Spleen (tissue), 11 donors: ENCODE results near the gene MACROD2. TPM values are rescaled to one million over a fixed set of nuclear protein-coding genes. Genes with fewer than 3 reads are reported as not detected.
A peak's percentile ranks its signal among the peaks of the same experiment; 100 is the strongest.

Experiments used
- DNase-seq: peaks from one replicate; pipeline ENCODE4 v3.0.0-alpha.2; 2020
- H3K27ac ChIP-seq, 8 donors: fragments of 200-600 bp; sonication (generic) in 7 of 8; 1 replicate in 4 of 8; 2 replicates in 4 of 8; pipeline versions ENCODE4 v1.5.0 to v1.8.0; 2016 to 2021; ENCODE audit warnings: inconsistent platforms in 4 of 8, mild to moderate bottlenecking in 4 of 8, moderate library complexity in 1 of 8
- H3K27me3 ChIP-seq, 7 donors: fragments of 200-600 bp; sonication (generic) in 6 of 7; replicated peaks in 1 of 7; 1 replicate in 4 of 7; 2 replicates in 3 of 7; pipeline versions ENCODE4 v1.5.0 to v1.8.0; 2016 to 2021; ENCODE audit warnings: inconsistent platforms in 3 of 7, mild to moderate bottlenecking in 1 of 7
- H3K36me3 ChIP-seq, 6 donors: fragments of 200-600 bp; sonication (generic) in 5 of 6; 1 replicate in 4 of 6; 2 replicates in 2 of 6; pipeline versions ENCODE4 v1.5.0 to v1.8.0; 2016 to 2021; ENCODE audit warnings: inconsistent platforms in 2 of 6
- H3K4me1 ChIP-seq, 6 donors: fragments of 200-600 bp; sonication (generic) in 5 of 6; 1 replicate in 3 of 6; 2 replicates in 3 of 6; pipeline versions ENCODE4 v1.5.0 to v1.8.0; 2016 to 2021; ENCODE audit warnings: inconsistent platforms in 3 of 6
- H3K4me3 ChIP-seq, 8 donors: fragments of 200-600 bp; sonication (generic) in 7 of 8; 1 replicate in 4 of 8; 2 replicates in 4 of 8; pipeline versions ENCODE4 v1.5.0 to v1.8.0; 2016 to 2021; ENCODE audit warnings: inconsistent platforms in 4 of 8, mild to moderate bottlenecking in 4 of 8, moderate library complexity in 2 of 8
- H3K9me3 ChIP-seq, 8 donors: fragments of 200-600 bp; sonication (generic) in 7 of 8; 1 replicate in 4 of 8; 2 replicates in 4 of 8; pipeline versions ENCODE4 v1.5.0 to v1.8.0; 2016 to 2021; ENCODE audit warnings: inconsistent platforms in 4 of 8
- CTCF ChIP-seq, 11 experiments: fragments of 200-600 bp in 7 of 11; fragments of 450-650 bp in 4 of 11; sonication (generic) in 4 of 11; IDR thresholded peaks in 8 of 11; conservative IDR thresholded peaks in 3 of 11; 1 replicate in 7 of 11; 2 replicates in 4 of 11; pipeline versions ENCODE4 v1.4.0 to v1.8.0; 2016 to 2021; ENCODE audit warnings: antibody characterized with exemption in 11 of 11, inconsistent platforms in 4 of 11, mild to moderate bottlenecking in 1 of 11
- POLR2A ChIP-seq, 3 donors: fragments of 450-650 bp; IDR thresholded peaks; one replicate each; pipeline ENCODE4 v1.5.1; 2017; ENCODE audit warnings: antibody characterized with exemption in 3 of 3, mild to moderate bottlenecking in 1 of 3
- POLR2AphosphoS5 ChIP-seq, 3 donors: sonication (generic); formaldehyde crosslinking; IDR thresholded peaks; one replicate each; pipeline ENCODE4 v1.5.1; 2017; ENCODE audit warnings: antibody characterized with exemption in 3 of 3
- WGBS, 5 donors: extraction: QIAGEN DNeasy Blood & Tissue Kit in 3 of 5; methylation state at CpG; one replicate each; pipeline versions ENCODE4 v1.1.5 to v1.1.7; 2013 to 2018; 5-methylcytosine and 5-hydroxymethylcytosine counted together
- intact Hi-C: fragments of 100-400 bp; cut with DNase I; formaldehyde crosslinking; loops from one replicate; pipeline ENCODE4 v1.15.0; 2023; ENCODE audit warnings: low total_unique reads
- polyA plus RNA-seq, 3 donors: library from polyadenylated mRNA; stranded (reverse); fragments of 200-250 nt; gene quantifications; one replicate each; pipeline ENCODE4 v1.2.1, GENCODE V29; 2013
- total RNA-seq, 7 donors: library from RNA; depleted of rRNA in 3 of 7; stranded (reverse); fragments of >200 nt in 3 of 7; fragmentation: NEBNext Ultra II Directional in 4 of 7; extraction: Animal tissue kit (Norgen Biotek cat#: 25700) in 4 of 7; gene quantifications; one replicate each; pipeline versions ENCODE4 v1.1.0 to v1.2.1, GENCODE V29; 2016 to 2021
- donor health status: healthy with polysubstance abuse.
- donor health status: DM: no; HTN: no; CAD: no; lungs with moderate emphysema.
- donor health status: DM: no; HTN: no; CAD: no.
- donor health status: Bipolar disorder and iron deficiency.
- donor health status: healthy.
- donor health status: DM: no; HTN: no; CAD: no.
- donor health status: DM: yes; HTN: yes; CAD: no.

Gene MACROD2
- total and polyA plus RNA-seq, 10 donors = 1.5 to 4.7 (median 3.4) TPM

- Histone ChIP-seq H3K4me3 (no peak overlapping the region), H3K27me3 (peaks cover 0 to under 1% (median 0%) of the 10 kb centered on the region in 7 donors), H3K9me3 (peaks cover 0 to 14% (median 0%) of the 10 kb centered on the region in 8 donors), H3K36me3 (no peaks in the 10 kb centered on the region), H3K4me1 (no peaks in the 10 kb centered on the region), H3K27ac (no peak overlapping the region)
- DNase-seq = no peak
- no peak for TF ChIP-seq POLR2AphosphoS5 (IDR thresholded peaks at IDR 0.05)
- no peak for TF ChIP-seq POLR2A (IDR thresholded peaks at IDR 0.05)
- TF ChIP-seq CTCF (IDR thresholded peaks at IDR 0.05 in 8 of 11, conservative IDR thresholded peaks at IDR 0.05 in 3 of 11) = no peak
- WGBS, 5 donors = 95 to 100% (median 96%) methylated on average over 1 of the region's 1 CpG
- intact Hi-C loops = no loop called here
Measured at GRCh38 chr20:15026759-15027158, 1031.4 kb downstream of the MACROD2 start.

GRCh38 chr20:15030826-15031225 lies 1035.5 kb downstream of the MACROD2 start:
- intact Hi-C loops = no loop called here
- H3K27ac ChIP-seq = no peak overlapping the region
- peaks cover 0 to 6% (median 0%) of the 10 kb centered on the region in 7 donors for H3K27me3 ChIP-seq
- WGBS, 5 donors = 91 to 99% (median 92%) methylated on average over 12 to 14 of the region's 14 CpGs
- peaks cover 0 to 16% (median 0%) of the 10 kb centered on the region in 8 donors for H3K9me3 ChIP-seq
- DNase-seq = no peak
- no peaks in the 10 kb centered on the region for H3K36me3 ChIP-seq
- TF ChIP-seq CTCF (IDR thresholded peaks at IDR 0.05 in 8 of 11, conservative IDR thresholded peaks at IDR 0.05 in 3 of 11) (no peak), POLR2AphosphoS5 (IDR thresholded peaks at IDR 0.05) (no peak), POLR2A (IDR thresholded peaks at IDR 0.05) (no peak)
- no peak overlapping the region for H3K4me3 ChIP-seq
- no peaks in the 10 kb centered on the region for H3K4me1 ChIP-seq

- peak; percentile 67 for DNase-seq
- Histone ChIP-seq H3K27ac (no peak overlapping the region), H3K27me3 (peaks cover 0 to 6% (median 0%) of the 10 kb centered on the region in 7 donors), H3K4me3 (no peak overlapping the region), H3K36me3 (no peaks in the 10 kb centered on the region), H3K9me3 (peaks cover 0 to 16% (median 0%) of the 10 kb centered on the region in 8 donors), H3K4me1 (no peaks in the 10 kb centered on the region)
- no peak for TF ChIP-seq POLR2A (IDR thresholded peaks at IDR 0.05)
- TF ChIP-seq CTCF (IDR thresholded peaks at IDR 0.05 in 8 of 11, conservative IDR thresholded peaks at IDR 0.05 in 3 of 11) = no peak
- no peak for TF ChIP-seq POLR2AphosphoS5 (IDR thresholded peaks at IDR 0.05)
- intact Hi-C loops = no loop called here
- WGBS, 5 donors = 88 to 94% (median 91%) methylated on average over 23 to 32 of the region's 32 CpGs
Measured at GRCh38 chr20:15031546-15032351, 1036.4 kb downstream of the MACROD2 start.

GRCh38 chr20:15032352-15032622 lies 1037.0 kb downstream of the MACROD2 start:
- no peaks in the 10 kb centered on the region for H3K4me1 ChIP-seq
- no peak overlapping the region for H3K27ac ChIP-seq
- no peak for TF ChIP-seq POLR2A (IDR thresholded peaks at IDR 0.05)
- no peak for TF ChIP-seq CTCF (IDR thresholded peaks at IDR 0.05 in 8 of 11, conservative IDR thresholded peaks at IDR 0.05 in 3 of 11)
- no peak for TF ChIP-seq POLR2AphosphoS5 (IDR thresholded peaks at IDR 0.05)
- DNase-seq = no peak
- H3K27me3 ChIP-seq = peaks cover 0 to 6% (median 0%) of the 10 kb centered on the region in 7 donors
- 85 to 90% (median 88%) methylated on average over 11 of the region's 11 CpGs for WGBS, 5 donors
- intact Hi-C loops = no loop called here
- no peak overlapping the region for H3K4me3 ChIP-seq
- peaks cover 0 to 16% (median 0%) of the 10 kb centered on the region in 8 donors for H3K9me3 ChIP-seq
- no peaks in the 10 kb centered on the region for H3K36me3 ChIP-seq
